Esophagus squamous epithelium (tissue), 4 donors: ENCODE results near the gene UNC13C.

ENCODE experiments used
- POLR2A ChIP-seq, 4 donors: fragments of 450-650 bp; IDR thresholded peaks; one replicate each; pipeline ENCODE4 v1.6.1; 2017; ENCODE audit warnings: antibody characterized with exemption in 4 of 4, mild to moderate bottlenecking in 4 of 4, moderate library complexity in 3 of 4
- TF ChIP-seq, protein P1 (sequence below), 6 experiments: fragments of 450-650 bp in 4 of 6; fragments of 200-600 bp in 2 of 6; sonication (generic) in 2 of 6; IDR thresholded peaks; one replicate each; pipeline ENCODE4 v1.5.1; 2016 to 2019; ENCODE audit warnings: antibody characterized with exemption in 6 of 6, mild to moderate bottlenecking in 4 of 6, moderate library complexity in 4 of 6

DNA sequence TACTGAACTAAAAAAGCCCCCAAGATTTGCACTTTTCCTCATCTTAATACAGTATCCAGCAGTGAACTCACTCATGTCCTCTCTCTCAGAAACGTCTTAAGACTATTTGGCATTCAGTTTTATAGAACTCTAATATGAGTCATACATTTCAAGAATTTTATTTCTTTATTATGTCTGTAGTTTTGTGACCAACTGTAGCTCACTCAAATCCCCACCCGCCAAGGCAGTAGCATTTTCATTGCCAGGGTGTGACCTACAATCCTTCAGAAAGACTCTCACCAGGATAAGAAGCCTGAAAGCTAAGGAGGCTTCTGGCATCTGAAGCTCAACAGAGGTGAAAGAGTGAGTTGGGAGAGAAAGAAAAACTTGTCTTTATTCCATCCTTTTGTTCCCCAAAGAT is 681.4 kb downstream of the UNC13C start:
- TF ChIP-seq, protein P1, sequence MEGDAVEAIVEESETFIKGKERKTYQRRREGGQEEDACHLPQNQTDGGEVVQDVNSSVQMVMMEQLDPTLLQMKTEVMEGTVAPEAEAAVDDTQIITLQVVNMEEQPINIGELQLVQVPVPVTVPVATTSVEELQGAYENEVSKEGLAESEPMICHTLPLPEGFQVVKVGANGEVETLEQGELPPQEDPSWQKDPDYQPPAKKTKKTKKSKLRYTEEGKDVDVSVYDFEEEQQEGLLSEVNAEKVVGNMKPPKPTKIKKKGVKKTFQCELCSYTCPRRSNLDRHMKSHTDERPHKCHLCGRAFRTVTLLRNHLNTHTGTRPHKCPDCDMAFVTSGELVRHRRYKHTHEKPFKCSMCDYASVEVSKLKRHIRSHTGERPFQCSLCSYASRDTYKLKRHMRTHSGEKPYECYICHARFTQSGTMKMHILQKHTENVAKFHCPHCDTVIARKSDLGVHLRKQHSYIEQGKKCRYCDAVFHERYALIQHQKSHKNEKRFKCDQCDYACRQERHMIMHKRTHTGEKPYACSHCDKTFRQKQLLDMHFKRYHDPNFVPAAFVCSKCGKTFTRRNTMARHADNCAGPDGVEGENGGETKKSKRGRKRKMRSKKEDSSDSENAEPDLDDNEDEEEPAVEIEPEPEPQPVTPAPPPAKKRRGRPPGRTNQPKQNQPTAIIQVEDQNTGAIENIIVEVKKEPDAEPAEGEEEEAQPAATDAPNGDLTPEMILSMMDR (IDR thresholded peaks at IDR 0.05): no peak
- no peak for TF ChIP-seq POLR2A (IDR thresholded peaks at IDR 0.05)
